Naive thymus-derived CD8-positive, alpha-beta T cell (primary cell): ENCODE results near the gene CYTH3. TPM values are rescaled to one million over a fixed set of nuclear protein-coding genes. Genes with fewer than 3 reads are reported as not detected.

Source experiments
- ATAC-seq, 2 donors: fragments of 150-1000 bp; cut with Tn5 transposase in 1 of 2; sonication (Bioruptor Pico), chemical (Tn5 transposase) in 1 of 2; 1 replicate in 1 of 2; 2 replicates in 1 of 2; pipeline ENCODE4 v1.10.0; 2021; ENCODE audit warnings: mild to moderate bottlenecking in 2 of 2, moderate library complexity in 2 of 2
- POLR2A ChIA-PET: fragments of 350-600 bp; sonication (Branson Sonifier 250); formaldehyde crosslinking; loops from one replicate; lab custom pipeline; 2021; ENCODE audit warnings: antibody characterized with exemption; lab: Charles Lee
- DNase-seq, 10 donors: peaks; one replicate each; pipeline versions ENCODE4 v3.0.0 to v3.0.0-alpha.2; 2020 to 2022
- H3K27ac Mint-ChIP-seq, 10 donors: one replicate each; pipeline ENCODE4 v1.8.0; 2020 to 2022; ENCODE audit warnings: mild to moderate bottlenecking in 10 of 10, mixed read lengths in 10 of 10, moderate library complexity in 4 of 10, inconsistent platforms in 1 of 10
- H3K27me3 Mint-ChIP-seq, 5 donors: one replicate each; pipeline ENCODE4 v1.8.0; 2021 to 2022; ENCODE audit warnings: mixed read lengths in 5 of 5
- H3K36me3 Mint-ChIP-seq, 3 donors: one replicate each; pipeline ENCODE4 v1.8.0; 2020 to 2022; ENCODE audit warnings: mixed read lengths in 3 of 3, mild to moderate bottlenecking in 2 of 3, inconsistent platforms in 1 of 3
- H3K4me1 Mint-ChIP-seq, 4 donors: one replicate each; pipeline ENCODE4 v1.8.0; 2021 to 2022; ENCODE audit warnings: mixed read lengths in 4 of 4
- H3K4me3 Mint-ChIP-seq, 10 donors: one replicate each; pipeline ENCODE4 v1.8.0; 2020 to 2022; ENCODE audit warnings: mild to moderate bottlenecking in 10 of 10, mixed read lengths in 10 of 10, moderate library complexity in 6 of 10, inconsistent platforms in 1 of 10
- H3K9me3 Mint-ChIP-seq, 9 donors: one replicate each; pipeline ENCODE4 v1.8.0; 2020 to 2022; ENCODE audit warnings: mixed read lengths in 9 of 9, mild to moderate bottlenecking in 3 of 9, inconsistent platforms in 1 of 9, moderate library complexity in 1 of 9
- polyA plus RNA-seq, 3 donors: library from polyadenylated mRNA; unstranded; fragments of 300-500 nt; fragmentation: Illumina TruSeq; gene quantifications; one replicate each; pipeline ENCODE4 v1.2.3, GENCODE V29; 2021
- total RNA-seq, 8 experiments: library from RNA in 2 of 8; stranded (reverse) in 2 of 8; gene quantifications; one replicate each; pipeline ENCODE4 v1.2.3 and lab custom pipeline; 2021 to 2026

The CYTH3 gene
- total and polyA plus RNA-seq, 5 experiments from 2014 or later: 0.77 to 8.6 (median 4.1) TPM

DNA sequence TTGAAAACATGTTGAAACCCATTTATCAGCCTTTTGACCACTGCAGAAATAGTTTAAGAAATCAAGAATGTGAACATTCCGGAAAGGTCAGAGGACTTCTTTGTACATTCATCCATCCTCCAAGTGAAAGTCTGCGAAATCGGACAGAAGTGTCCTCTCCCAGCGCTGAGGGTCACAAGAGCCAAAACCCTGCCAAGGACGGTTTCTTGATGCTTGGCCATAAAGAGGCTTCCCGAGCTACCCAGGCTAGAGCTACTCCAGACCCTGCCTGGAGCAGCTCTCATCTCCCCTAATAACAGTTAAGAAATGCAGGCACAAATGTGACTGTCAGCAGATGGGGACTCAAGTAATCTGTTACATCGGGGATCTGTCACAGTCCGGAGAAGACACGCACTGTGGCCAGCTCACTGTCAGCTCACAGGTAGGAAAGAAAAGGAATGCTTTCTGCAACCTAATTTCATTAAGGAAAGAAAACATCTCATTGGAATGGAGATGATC lies 4.5 kb upstream of the CYTH3 start:
- Mint-ChIP-seq H3K9me3 (no peaks in the 10 kb centered on the region), H3K27me3 (peaks cover 0 to 1% (median 0%) of the 10 kb centered on the region in 5 donors)

DNA sequence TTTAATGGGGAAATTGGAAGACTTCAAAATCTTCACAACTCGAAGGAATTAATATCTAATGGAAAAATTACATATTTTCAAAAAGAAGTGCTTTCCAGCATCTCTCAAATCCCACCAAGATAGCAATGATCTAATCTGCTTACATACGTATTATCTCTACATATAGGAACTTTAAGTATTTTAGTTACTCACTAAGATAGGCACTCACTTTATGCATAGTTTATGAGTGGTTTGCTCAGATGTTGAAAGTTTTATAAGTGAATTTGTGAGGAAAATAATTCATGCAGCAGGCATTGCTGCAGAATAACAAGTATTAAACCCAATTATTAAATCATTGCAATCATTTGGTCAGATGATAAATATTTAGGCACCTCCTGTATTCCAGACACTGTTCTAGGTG lies 2.3 kb upstream of the CYTH3 start:
- ATAC-seq (no peak), DNase-seq (no peak)
- H3K27me3 Mint-ChIP-seq: peaks cover 0 to 10% (median 0%) of the 10 kb centered on the region in 5 donors
- H3K9me3 Mint-ChIP-seq: no peaks in the 10 kb centered on the region
- H3K36me3 Mint-ChIP-seq: no peaks in the 10 kb centered on the region
- H3K27ac Mint-ChIP-seq: no peak overlapping the region
- H3K4me3 Mint-ChIP-seq: no peak overlapping the region
- peaks cover 14 to 25% (median 22%) of the 10 kb centered on the region in 4 donors for H3K4me1 Mint-ChIP-seq
- POLR2A ChIA-PET: no interaction called here

More for the DNA sequence above, 4.5 kb upstream of the CYTH3 start:
- Mint-ChIP-seq H3K4me1 (peaks cover 2 to 10% (median 8%) of the 10 kb centered on the region in 4 donors), H3K27ac (no peak overlapping the region), H3K4me3 (no peak overlapping the region), H3K36me3 (no peaks in the 10 kb centered on the region)
- POLR2A ChIA-PET: no interaction called here
- DNase-seq: no peak
- no peak for ATAC-seq

DNA sequence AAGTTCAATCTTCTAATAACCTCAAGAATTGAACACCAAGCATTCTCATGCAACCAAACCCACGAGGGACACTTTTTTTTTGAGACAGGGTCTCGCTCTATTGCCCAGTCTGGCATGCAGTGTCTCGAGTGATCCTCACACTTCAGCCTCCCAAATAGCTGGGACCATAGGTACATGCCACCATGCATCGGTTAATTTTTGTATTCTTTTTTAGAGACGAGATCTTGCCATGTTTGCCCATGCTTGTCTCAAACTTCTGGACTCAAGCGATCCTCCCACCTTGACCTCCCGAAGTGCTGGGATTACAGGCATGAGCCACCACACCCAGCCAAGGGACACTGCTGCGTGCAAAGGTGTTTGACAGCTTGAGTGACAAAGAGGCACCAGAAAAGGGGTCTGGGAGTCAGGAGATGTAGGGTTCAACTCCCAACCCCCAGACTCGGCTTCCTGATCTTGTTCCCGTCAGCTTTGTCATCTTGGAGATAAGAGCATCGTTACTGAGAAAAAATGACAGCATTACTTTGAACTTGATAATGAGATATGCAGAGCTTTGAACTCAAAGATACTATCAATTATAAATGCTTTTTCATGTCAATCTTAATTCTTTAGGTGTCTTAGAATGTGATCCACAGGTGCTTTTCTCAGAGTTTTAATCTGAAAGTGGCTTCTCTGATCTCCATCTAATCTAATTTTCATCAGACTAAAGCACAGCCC lies 1.6 kb upstream of the CYTH3 start:
- Mint-ChIP-seq H3K4me3 (peak overlapping the region in 8 of 10 donors; percentile 2 to 87 (median 77)), H3K27ac (no peak overlapping the region), H3K36me3 (no peaks in the 10 kb centered on the region), H3K9me3 (no peaks in the 10 kb centered on the region), H3K27me3 (peaks cover 0 to 10% (median 0%) of the 10 kb centered on the region in 5 donors), H3K4me1 (peaks cover 14 to 25% (median 22%) of the 10 kb centered on the region in 4 donors)
- POLR2A ChIA-PET: interaction anchor here (0.6 kb wide), 1 partner anchor 281 kb away, joined by 3 read pairs; no protein-coding TSS in a partner anchor
- DNase-seq (no peak), ATAC-seq (no peak)

GRCh38 chr7:6273380-6273837 lies 985 bp upstream of the CYTH3 start:
- H3K9me3 Mint-ChIP-seq: no peaks in the 10 kb centered on the region
- H3K27ac Mint-ChIP-seq: peak overlapping the region in 4 of 10 donors; percentile 4 to 46 (median 14)
- H3K36me3 Mint-ChIP-seq: no peaks in the 10 kb centered on the region
- POLR2A ChIA-PET: interaction anchor here (0.6 kb wide), 1 partner anchor 281 kb away, joined by 3 read pairs; no protein-coding TSS in a partner anchor
- no peak for DNase-seq
- H3K4me3 Mint-ChIP-seq: peak overlapping the region; percentile 56 to 88 (median 80)
- no peak for ATAC-seq
- H3K27me3 Mint-ChIP-seq: peaks cover 0 to 10% (median 0%) of the 10 kb centered on the region in 5 donors
- H3K4me1 Mint-ChIP-seq: peaks cover 14 to 25% (median 22%) of the 10 kb centered on the region in 4 donors

- POLR2A ChIA-PET: interaction anchor here (0.6 to 1.2 kb wide), 2 partner anchors 10 to 12 kb away, joined by 3 to 4 read pairs; no protein-coding TSS in a partner anchor
- Mint-ChIP-seq H3K4me3 (peak overlapping the region; percentile 81 to 93 (median 87)), H3K9me3 (no peaks in the 10 kb centered on the region), H3K4me1 (peaks cover 14 to 25% (median 22%) of the 10 kb centered on the region in 4 donors), H3K36me3 (no peaks in the 10 kb centered on the region), H3K27me3 (peaks cover 0 to 10% (median 0%) of the 10 kb centered on the region in 5 donors), H3K27ac (peak overlapping the region in 8 of 10 donors; percentile 49 to 91 (median 66))
- peak in 6 of 10 donors; percentile 16 to 29 (median 22) for DNase-seq
- peak; percentile 39 to 41 for ATAC-seq
These were observed 557 bp downstream of the CYTH3 start for GRCh38 chr7:6271694-6272440.

- no peaks in the 10 kb centered on the region for H3K36me3 Mint-ChIP-seq
- peaks cover 0 to 10% (median 0%) of the 10 kb centered on the region in 5 donors for H3K27me3 Mint-ChIP-seq
- peaks cover 14 to 25% (median 23%) of the 10 kb centered on the region in 4 donors for H3K4me1 Mint-ChIP-seq
- peak; percentile 65 to 81 for ATAC-seq
- H3K4me3 Mint-ChIP-seq: peak overlapping the region; percentile 81 to 93 (median 87)
- POLR2A ChIA-PET: interaction anchor here (0.5 to 1.2 kb wide), 3 partner anchors 9 to 545 kb away, joined by 3 to 4 read pairs (median 3); no protein-coding TSS in a partner anchor
- H3K9me3 Mint-ChIP-seq: no peaks in the 10 kb centered on the region
- peak in 9 of 10 donors; percentile 10 to 43 (median 31) for DNase-seq
- H3K27ac Mint-ChIP-seq: peak overlapping the region in 5 of 10 donors; percentile 49 to 91 (median 70)
These were observed 1.3 kb downstream of the CYTH3 start for GRCh38 chr7:6271060-6271658.

- no peak for DNase-seq
These were observed 2.9 kb downstream of the CYTH3 start for GRCh38 chr7:6269527-6269926.

GRCh38 chr7:6268907-6269306 lies 3.5 kb downstream of the CYTH3 start:
- POLR2A ChIA-PET: no interaction called here
- ATAC-seq: no peak
- H3K9me3 Mint-ChIP-seq: no peaks in the 10 kb centered on the region

More at GRCh38 chr7:6269527-6269926, 2.9 kb downstream of the CYTH3 start:
- Mint-ChIP-seq H3K36me3 (no peaks in the 10 kb centered on the region), H3K27me3 (peaks cover 0 to 10% (median 0%) of the 10 kb centered on the region in 5 donors), H3K4me3 (no peak overlapping the region), H3K4me1 (peaks cover 18 to 25% (median 23%) of the 10 kb centered on the region in 4 donors), H3K9me3 (no peaks in the 10 kb centered on the region), H3K27ac (no peak overlapping the region)
- no peak for ATAC-seq
- POLR2A ChIA-PET: no interaction called here

DNA sequence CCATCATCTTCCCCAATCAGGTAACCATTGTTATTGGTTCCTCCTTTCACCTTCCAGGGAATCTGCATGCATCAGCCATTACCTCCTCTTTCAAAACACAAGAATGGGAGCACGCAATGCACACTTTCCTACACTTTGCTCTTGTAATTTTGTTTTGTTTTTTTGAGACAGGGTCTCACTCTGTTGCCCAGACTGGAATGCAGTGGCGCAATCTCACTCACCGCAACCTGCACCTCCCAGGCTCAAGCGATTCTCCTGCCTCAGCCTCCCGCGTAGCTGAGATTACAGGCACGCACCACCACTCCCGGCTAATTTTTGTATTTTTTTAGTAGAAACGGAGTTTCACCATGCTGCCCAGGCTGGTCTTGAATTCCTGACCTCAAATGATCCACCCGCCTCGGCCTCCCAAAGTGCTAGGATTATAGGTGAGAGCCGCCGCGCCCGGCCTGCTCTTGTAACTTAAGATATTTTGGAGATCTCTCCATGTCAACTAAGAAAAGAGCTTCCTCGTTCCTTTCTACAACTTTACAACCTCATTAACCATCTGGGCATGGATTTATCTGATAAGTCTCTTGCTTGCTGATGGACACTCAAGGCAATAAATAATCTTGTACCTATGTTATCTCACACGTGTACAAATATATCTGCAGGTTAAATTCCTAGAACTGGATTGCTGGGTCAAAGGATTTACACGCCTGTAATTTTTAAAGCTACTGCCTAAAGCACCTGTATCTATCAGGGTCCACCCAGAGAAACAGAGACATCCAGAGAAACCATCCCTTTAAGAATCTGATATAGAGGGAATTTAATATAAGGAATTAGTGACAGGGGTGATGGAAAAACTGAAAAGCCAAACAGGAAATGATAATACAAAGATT lies 4.2 kb downstream of the CYTH3 start:
- no peak overlapping the region for H3K27ac Mint-ChIP-seq

More at GRCh38 chr7:6268907-6269306, 3.5 kb downstream of the CYTH3 start:
- H3K4me3 Mint-ChIP-seq: no peak overlapping the region
- H3K4me1 Mint-ChIP-seq: peaks cover 18 to 25% (median 23%) of the 10 kb centered on the region in 4 donors
- no peaks in the 10 kb centered on the region for H3K36me3 Mint-ChIP-seq
- H3K27me3 Mint-ChIP-seq: peaks cover 0 to 9% (median 0%) of the 10 kb centered on the region in 5 donors
- no peak overlapping the region for H3K27ac Mint-ChIP-seq
- no peak for DNase-seq

GRCh38 chr7:6266699-6267098 lies 5.7 kb downstream of the CYTH3 start:
- H3K27me3 Mint-ChIP-seq: peaks cover 0 to 9% (median 0%) of the 10 kb centered on the region in 5 donors
- no peaks in the 10 kb centered on the region for H3K9me3 Mint-ChIP-seq
- ATAC-seq (no peak), DNase-seq (no peak)
- H3K27ac Mint-ChIP-seq: peak overlapping the region in 1 of 10 donors; percentile 4
- no peaks in the 10 kb centered on the region for H3K36me3 Mint-ChIP-seq
- H3K4me3 Mint-ChIP-seq: no peak overlapping the region
- POLR2A ChIA-PET: no interaction called here
- peaks cover 13 to 19% (median 16%) of the 10 kb centered on the region in 4 donors for H3K4me1 Mint-ChIP-seq

More for the DNA sequence above, 4.2 kb downstream of the CYTH3 start:
- no peak for DNase-seq
- H3K9me3 Mint-ChIP-seq: no peaks in the 10 kb centered on the region
- POLR2A ChIA-PET: no interaction called here
- no peak for ATAC-seq
- H3K4me3 Mint-ChIP-seq: no peak overlapping the region
- peaks cover 0 to 9% (median 0%) of the 10 kb centered on the region in 5 donors for H3K27me3 Mint-ChIP-seq
- H3K4me1 Mint-ChIP-seq: peaks cover 18 to 21% (median 20%) of the 10 kb centered on the region in 4 donors
- no peaks in the 10 kb centered on the region for H3K36me3 Mint-ChIP-seq

DNA sequence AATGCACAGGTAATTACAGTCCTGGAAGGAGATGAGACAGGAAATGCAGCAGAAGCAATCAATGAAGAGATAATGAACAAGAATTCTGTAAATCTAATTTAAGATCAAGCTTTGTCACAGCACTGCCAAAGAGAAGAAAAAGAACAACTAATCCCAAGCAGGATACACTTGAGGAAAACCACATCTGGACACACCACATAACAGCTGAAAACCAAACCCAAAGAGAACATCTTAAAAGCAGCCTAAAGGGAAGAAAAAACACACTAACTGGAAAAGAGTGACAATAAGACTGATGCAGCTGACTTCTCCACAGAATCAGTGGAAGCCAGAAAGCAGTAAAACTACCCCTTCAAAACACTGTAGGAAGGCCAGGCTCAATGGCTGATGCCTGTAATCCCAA lies 10.2 kb downstream of the CYTH3 start:
- Mint-ChIP-seq H3K9me3 (no peaks in the 10 kb centered on the region), H3K4me3 (no peak overlapping the region), H3K36me3 (no peaks in the 10 kb centered on the region), H3K27ac (peak overlapping the region in 3 of 10 donors; percentile 4 to 49 (median 32)), H3K4me1 (peaks cover 12 to 37% (median 14%) of the 10 kb centered on the region in 4 donors), H3K27me3 (peaks cover 0 to 1% (median 0%) of the 10 kb centered on the region in 5 donors)
- POLR2A ChIA-PET: interaction anchor here (0.9 kb wide), 1 partner anchor 9 kb away, joined by 3 read pairs; no protein-coding TSS in a partner anchor
- ATAC-seq (no peak), DNase-seq (no peak)
